Naive B cell (primary cell): ENCODE data around the gene MOK. TPM values are rescaled to one million over a fixed set of nuclear protein-coding genes. Genes with fewer than 3 reads are reported as not detected.
"Not testable (repeated sequence)": the region's sequence is repeated elsewhere in the genome, so short reads cannot be mapped to it uniquely, and the experiment has no call there.

ENCODE experiments used
- ATAC-seq, 2 donors: fragments of 150-1000 bp; cut with Tn5 transposase; 2 replicates each; pipeline ENCODE4 v1.10.0; 2021; ENCODE audit warnings: low read depth in 2 of 2, mild to moderate bottlenecking in 2 of 2, moderate library complexity in 2 of 2
- DNase-seq: peaks from one replicate; pipeline ENCODE4 v3.0.0; 2022
- H3K27ac Mint-ChIP-seq, 6 donors: one replicate each; pipeline ENCODE4 v1.8.0; 2020 to 2022; ENCODE audit warnings: mild to moderate bottlenecking in 6 of 6, mixed read lengths in 6 of 6, moderate library complexity in 5 of 6, inconsistent platforms in 2 of 6
- H3K27me3 Mint-ChIP-seq, 3 donors: one replicate each; pipeline ENCODE4 v1.8.0; 2021 to 2022; ENCODE audit warnings: mixed read lengths in 3 of 3, mild to moderate bottlenecking in 1 of 3
- H3K36me3 Mint-ChIP-seq, 2 donors: one replicate each; pipeline ENCODE4 v1.8.0; 2020 to 2022; ENCODE audit warnings: mixed read lengths in 2 of 2, inconsistent platforms in 1 of 2, mild to moderate bottlenecking in 1 of 2
- H3K4me1 Mint-ChIP-seq, 3 donors: one replicate each; pipeline ENCODE4 v1.8.0; 2020 to 2022; ENCODE audit warnings: mixed read lengths in 3 of 3, inconsistent platforms in 1 of 3, mild to moderate bottlenecking in 1 of 3, moderate library complexity in 1 of 3
- H3K4me3 Mint-ChIP-seq, 8 donors: one replicate each; pipeline ENCODE4 v1.8.0; 2020 to 2022; ENCODE audit warnings: mild to moderate bottlenecking in 8 of 8, mixed read lengths in 8 of 8, moderate library complexity in 8 of 8, inconsistent platforms in 2 of 8
- H3K9me3 Mint-ChIP-seq, 7 donors: one replicate each; pipeline ENCODE4 v1.8.0; 2020 to 2022; ENCODE audit warnings: mixed read lengths in 7 of 7, mild to moderate bottlenecking in 5 of 7, inconsistent platforms in 2 of 7, moderate library complexity in 1 of 7
- polyA plus RNA-seq, 6 donors: library from polyadenylated mRNA; unstranded; fragments of 300-500 nt; fragmentation: Illumina TruSeq; gene quantifications; one replicate each; pipeline ENCODE4 v1.2.3, GENCODE V29; 2021; ENCODE audit warnings: low read depth in 6 of 6

MOK gene
- polyA plus RNA-seq, 6 donors from 2014 or later: 0.64 to 2.0 (median 1.2) TPM; not detected in 1

GRCh38 chr14:102243795-102244194 is 61.2 kb downstream of the MOK start:
- not testable (repeated sequence) for H3K27ac Mint-ChIP-seq, H3K4me1 Mint-ChIP-seq, H3K9me3 Mint-ChIP-seq, H3K4me3 Mint-ChIP-seq, H3K27me3 Mint-ChIP-seq, ATAC-seq, DNase-seq, H3K36me3 Mint-ChIP-seq

DNA sequence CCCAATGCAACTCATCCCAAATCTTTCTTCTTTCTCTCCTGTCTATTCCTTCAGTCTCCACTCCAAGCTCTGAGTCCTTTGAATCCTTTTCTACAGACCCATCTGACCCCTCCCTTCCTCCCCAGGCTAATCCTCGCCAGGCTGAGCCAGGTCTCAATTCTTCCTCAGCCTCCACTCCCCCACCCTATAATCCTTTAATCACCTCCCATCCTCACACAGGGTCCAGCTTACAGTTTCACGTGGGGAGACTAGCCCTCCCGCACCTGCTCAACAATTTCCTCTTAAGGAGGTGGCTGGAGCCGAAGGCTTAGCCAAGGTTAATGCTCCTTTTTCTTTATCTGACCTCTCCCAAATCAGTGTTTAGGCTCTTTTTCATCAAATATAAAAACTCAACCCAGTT is 63.8 kb downstream of the MOK start:
- Mint-ChIP-seq H3K36me3 (no peaks in the 10 kb centered on the region), H3K27me3 (no peaks in the 10 kb centered on the region), H3K27ac (no peak overlapping the region), H3K4me1 (no peaks in the 10 kb centered on the region), H3K4me3 (no peak overlapping the region), H3K9me3 (peaks cover 0 to 2% (median 0%) of the 10 kb centered on the region in 7 donors)
- ATAC-seq: no peak
- DNase-seq: no peak

- H3K9me3 Mint-ChIP-seq, H3K27me3 Mint-ChIP-seq, DNase-seq, H3K4me3 Mint-ChIP-seq, H3K36me3 Mint-ChIP-seq, ATAC-seq, H3K4me1 Mint-ChIP-seq: not testable (repeated sequence)
- peak overlapping the region in 1 of 6 donors; percentile 13 for H3K27ac Mint-ChIP-seq
Measured at GRCh38 chr14:102240481-102240880, 64.5 kb downstream of the MOK start.

DNA sequence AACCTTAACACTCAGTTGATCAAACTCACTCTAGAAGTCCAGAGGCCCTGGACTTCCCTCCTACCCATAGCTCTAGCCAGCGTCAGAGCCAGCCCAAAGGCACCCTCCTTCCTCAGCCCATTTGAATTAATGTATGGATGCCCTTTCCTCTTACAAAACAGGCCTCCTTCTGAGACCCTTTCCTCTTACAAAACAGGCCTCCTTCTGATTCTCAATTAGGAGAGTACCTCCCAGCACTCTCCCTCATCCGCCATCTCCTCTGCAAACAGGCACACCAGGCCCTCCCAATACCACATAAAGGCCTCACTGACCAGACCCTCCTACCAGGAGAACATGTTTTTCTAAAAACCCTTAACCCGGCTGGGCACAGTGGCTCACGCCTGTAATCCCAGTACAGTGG is 65.7 kb downstream of the MOK start:
- no peak for ATAC-seq
- no peak overlapping the region for H3K27ac Mint-ChIP-seq
- H3K4me3 Mint-ChIP-seq: no peak overlapping the region
- H3K9me3 Mint-ChIP-seq: peaks cover 0 to 2% (median 0%) of the 10 kb centered on the region in 7 donors
- no peaks in the 10 kb centered on the region for H3K4me1 Mint-ChIP-seq
- no peaks in the 10 kb centered on the region for H3K27me3 Mint-ChIP-seq
- DNase-seq: no peak
- no peaks in the 10 kb centered on the region for H3K36me3 Mint-ChIP-seq

DNA sequence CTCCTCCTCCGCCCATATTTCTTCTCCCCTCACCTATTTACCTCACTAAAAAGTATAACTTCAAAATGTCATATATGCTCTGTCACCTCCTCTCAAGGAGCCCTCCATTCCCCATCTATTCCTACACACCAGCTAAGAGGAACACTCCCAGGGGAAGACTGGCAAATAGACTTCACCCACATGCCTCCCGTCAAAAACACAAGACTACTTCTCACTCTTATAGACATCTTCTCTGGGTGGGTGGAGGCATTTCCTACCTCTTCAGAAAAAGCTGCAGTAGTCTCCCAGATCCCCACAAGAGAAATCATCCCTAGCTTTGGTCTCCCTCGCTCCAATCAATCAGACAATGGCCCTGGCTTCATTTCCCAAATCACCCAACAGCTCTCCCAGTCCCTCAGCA is 66.2 kb downstream of the MOK start:
- no peak overlapping the region for H3K4me3 Mint-ChIP-seq
- ATAC-seq: no peak
- DNase-seq: no peak
- H3K27ac Mint-ChIP-seq: no peak overlapping the region
- H3K36me3 Mint-ChIP-seq: no peaks in the 10 kb centered on the region
- no peaks in the 10 kb centered on the region for H3K4me1 Mint-ChIP-seq
- H3K27me3 Mint-ChIP-seq: no peaks in the 10 kb centered on the region
- peaks cover 0 to 2% (median 0%) of the 10 kb centered on the region in 7 donors for H3K9me3 Mint-ChIP-seq

DNA sequence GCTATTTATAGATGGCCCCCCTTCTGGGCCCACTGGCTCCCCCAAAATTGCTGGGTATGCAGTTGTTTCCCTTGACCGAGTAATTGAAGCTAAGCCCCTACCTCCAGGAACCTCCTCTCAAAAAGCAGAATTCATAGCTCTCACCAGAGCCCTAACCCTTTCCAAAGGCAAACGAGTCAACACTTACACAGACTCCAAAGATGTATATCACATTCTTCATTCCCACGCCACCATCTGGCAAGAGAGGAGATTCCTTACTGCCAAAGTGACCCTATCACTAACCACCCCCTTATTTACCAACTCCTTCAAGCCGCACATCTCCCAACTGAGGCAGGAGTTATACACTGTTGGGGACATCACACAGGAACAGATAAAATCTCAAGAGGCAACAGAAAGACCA is 66.8 kb downstream of the MOK start:
- ATAC-seq: no peak

DNA sequence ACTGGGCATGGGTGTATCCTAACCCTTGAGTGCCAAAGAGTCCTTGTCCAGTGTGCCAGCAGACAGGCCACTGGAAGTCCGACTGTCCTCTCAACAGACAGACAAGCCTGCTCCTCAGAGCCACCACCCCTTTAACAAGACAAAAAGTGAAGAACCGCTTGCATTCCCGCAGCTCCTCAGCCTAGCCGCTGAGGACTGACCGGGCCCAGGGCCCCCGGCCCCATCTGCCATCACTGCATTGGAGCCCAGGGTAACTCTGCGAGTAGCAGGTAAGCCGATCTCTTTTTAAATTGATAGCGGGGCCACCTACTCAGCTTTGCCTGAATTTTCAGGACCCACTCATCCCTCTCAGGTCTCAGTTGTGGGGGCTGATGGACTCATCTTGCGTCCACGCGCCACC is 68.9 kb downstream of the MOK start:
- H3K4me3 Mint-ChIP-seq: no peak overlapping the region
- no peak overlapping the region for H3K27ac Mint-ChIP-seq

More for the DNA sequence above, 66.8 kb downstream of the MOK start:
- Mint-ChIP-seq H3K4me3 (no peak overlapping the region), H3K4me1 (no peaks in the 10 kb centered on the region), H3K27me3 (no peaks in the 10 kb centered on the region), H3K36me3 (no peaks in the 10 kb centered on the region), H3K27ac (no peak overlapping the region), H3K9me3 (peaks cover 0 to 2% (median 0%) of the 10 kb centered on the region in 7 donors)
- no peak for DNase-seq

GRCh38 chr14:102235275-102235897 is 69.6 kb downstream of the MOK start:
- H3K27me3 Mint-ChIP-seq: no peaks in the 10 kb centered on the region
- ATAC-seq (peak; percentile 88 to 96), DNase-seq (peak; percentile 55)
- H3K36me3 Mint-ChIP-seq: no peaks in the 10 kb centered on the region
- no peak overlapping the region for H3K27ac Mint-ChIP-seq
- H3K4me1 Mint-ChIP-seq: no peaks in the 10 kb centered on the region
- H3K4me3 Mint-ChIP-seq: no peak overlapping the region
- no peaks in the 10 kb centered on the region for H3K9me3 Mint-ChIP-seq

More for the DNA sequence above, 68.9 kb downstream of the MOK start:
- DNase-seq: no peak
- Mint-ChIP-seq H3K9me3 (peaks cover 0 to 2% (median 0%) of the 10 kb centered on the region in 7 donors), H3K36me3 (no peaks in the 10 kb centered on the region), H3K27me3 (no peaks in the 10 kb centered on the region), H3K4me1 (no peaks in the 10 kb centered on the region)
- no peak for ATAC-seq

GRCh38 chr14:102234331-102235264 is 70.4 kb downstream of the MOK start:
- DNase-seq (no peak), ATAC-seq (no peak)
- Mint-ChIP-seq H3K27me3 (no peaks in the 10 kb centered on the region), H3K36me3 (no peaks in the 10 kb centered on the region), H3K9me3 (no peaks in the 10 kb centered on the region), H3K27ac (no peak overlapping the region), H3K4me1 (no peaks in the 10 kb centered on the region), H3K4me3 (no peak overlapping the region)

DNA sequence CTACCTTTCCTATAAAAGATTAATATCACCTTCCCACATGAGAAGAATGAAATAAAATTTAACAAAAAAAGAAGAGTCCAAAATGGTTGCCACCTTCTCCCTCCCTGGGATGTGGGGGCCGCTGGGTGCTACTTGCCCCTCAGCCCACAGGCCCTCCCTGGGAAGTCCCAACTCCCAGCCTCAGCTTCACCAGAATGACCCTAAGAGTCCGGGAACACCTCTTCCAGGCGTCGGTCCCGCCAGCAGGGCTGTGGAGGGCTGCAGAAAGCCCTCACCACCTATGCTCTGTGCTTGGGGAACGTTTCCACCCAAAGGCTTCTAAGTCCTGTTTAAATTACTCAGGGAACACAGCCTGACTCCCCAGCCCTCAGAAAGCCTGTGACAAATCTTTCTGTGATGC is 71.9 kb downstream of the MOK start:
- DNase-seq (no peak), ATAC-seq (no peak)
- no peaks in the 10 kb centered on the region for H3K4me1 Mint-ChIP-seq
- no peaks in the 10 kb centered on the region for H3K36me3 Mint-ChIP-seq
- H3K9me3 Mint-ChIP-seq: no peaks in the 10 kb centered on the region
- no peak overlapping the region for H3K4me3 Mint-ChIP-seq
- H3K27ac Mint-ChIP-seq: no peak overlapping the region
- H3K27me3 Mint-ChIP-seq: no peaks in the 10 kb centered on the region

GRCh38 chr14:102232348-102232625 is 72.7 kb downstream of the MOK start:
- Mint-ChIP-seq H3K27me3 (no peaks in the 10 kb centered on the region), H3K4me1 (no peaks in the 10 kb centered on the region), H3K27ac (no peak overlapping the region), H3K4me3 (no peak overlapping the region), H3K36me3 (no peaks in the 10 kb centered on the region), H3K9me3 (no peaks in the 10 kb centered on the region)
- no peak for DNase-seq
- ATAC-seq: no peak

- H3K27me3 Mint-ChIP-seq: no peaks in the 10 kb centered on the region
- DNase-seq (no peak), ATAC-seq (no peak)
- no peak overlapping the region for H3K4me3 Mint-ChIP-seq
- peak overlapping the region in 1 of 6 donors; percentile 15 for H3K27ac Mint-ChIP-seq
- no peaks in the 10 kb centered on the region for H3K36me3 Mint-ChIP-seq
- H3K4me1 Mint-ChIP-seq: no peaks in the 10 kb centered on the region
- H3K9me3 Mint-ChIP-seq: no peaks in the 10 kb centered on the region
Measured at GRCh38 chr14:102231476-102232347, 73.3 kb downstream of the MOK start.

DNA sequence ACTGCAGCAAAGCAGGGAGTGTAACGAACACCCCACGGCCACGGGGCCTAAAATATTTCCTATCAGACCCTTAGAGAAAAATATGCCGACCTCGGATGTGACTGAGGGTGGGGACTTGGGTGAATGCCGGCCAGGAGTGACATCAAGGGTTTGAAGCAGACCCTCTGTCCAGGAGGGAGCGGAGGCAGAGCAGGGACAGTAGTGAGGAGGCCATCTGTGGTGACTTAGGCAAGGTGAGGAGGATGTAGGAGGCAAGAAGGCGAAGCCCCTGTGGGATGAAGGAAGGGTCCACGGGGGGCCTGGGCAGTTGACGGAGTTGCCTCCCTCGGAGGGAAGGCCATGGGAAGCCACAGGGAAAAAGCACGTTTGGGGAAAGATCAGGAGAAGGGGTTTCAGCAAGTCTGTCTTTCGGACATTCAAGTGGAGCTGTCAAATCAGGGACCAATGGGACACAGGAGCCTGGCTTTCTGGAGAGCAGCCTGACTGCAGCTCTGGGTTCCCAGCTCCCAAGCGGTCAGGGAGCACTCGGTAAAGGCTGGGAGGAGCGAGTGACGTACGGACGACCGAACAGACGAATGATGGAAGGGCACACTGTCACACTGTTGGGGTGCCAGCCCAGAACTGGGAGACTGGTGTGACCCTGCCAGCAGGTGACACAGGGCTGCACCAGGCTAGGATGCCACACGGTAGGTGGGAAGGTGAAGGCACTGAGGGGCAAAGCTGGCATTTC is 74.3 kb downstream of the MOK start:
- no peaks in the 10 kb centered on the region for H3K4me1 Mint-ChIP-seq
- no peak for DNase-seq
- H3K9me3 Mint-ChIP-seq: no peaks in the 10 kb centered on the region
- H3K27ac Mint-ChIP-seq: no peak overlapping the region
- peaks cover 0 to 1% of the 10 kb centered on the region in 2 donors for H3K36me3 Mint-ChIP-seq
- no peaks in the 10 kb centered on the region for H3K27me3 Mint-ChIP-seq
- no peak for ATAC-seq
- H3K4me3 Mint-ChIP-seq: peak overlapping the region in 1 of 8 donors; percentile 29
